ENCODE data around the gene MYBPHL. TPM values are rescaled to one million over a fixed set of nuclear protein-coding genes. Genes with fewer than 3 reads are reported as not detected.

Gene MYBPHL
- total RNA-seq, 4 donors from 2014 or later = not detected

DNA sequence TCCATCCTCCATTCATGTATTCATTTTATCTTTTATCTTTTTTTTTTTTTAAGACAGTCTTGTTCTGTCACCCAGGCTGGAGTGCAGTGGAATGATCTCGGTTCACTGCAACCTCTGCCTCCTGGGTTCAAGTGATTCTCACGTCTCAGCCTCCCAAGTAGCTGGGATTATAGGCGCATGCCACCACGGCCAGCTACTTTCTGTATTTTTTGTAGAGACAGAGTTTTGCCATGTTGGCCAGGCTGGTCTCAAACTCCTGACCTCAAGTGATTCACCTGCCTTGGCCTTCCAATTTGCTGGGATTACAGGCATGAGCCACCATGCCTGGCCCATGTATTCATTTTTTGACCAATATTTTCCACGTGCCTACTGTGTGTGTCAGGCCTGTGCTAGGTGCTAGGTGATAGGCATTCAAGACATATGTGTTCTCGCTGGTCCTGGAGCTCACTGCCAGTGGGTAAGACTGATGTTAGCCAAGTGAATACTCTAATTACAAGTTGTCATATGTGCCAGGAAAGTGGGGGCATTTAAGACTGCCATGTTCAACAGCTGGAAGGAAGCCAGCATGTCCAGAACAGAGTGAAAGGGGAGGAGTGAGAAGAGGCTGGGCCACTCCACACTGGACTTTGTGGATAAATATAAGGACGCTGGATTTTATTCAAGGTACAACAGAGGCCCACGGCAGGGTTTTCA, 62.8 kb downstream of the MYBPHL start:
- TF ChIP-seq CTCF (IDR thresholded peaks at IDR 0.05) (no peak), POLR2A (IDR thresholded peaks at IDR 0.05) (no peak), EP300 (IDR thresholded peaks at IDR 0.05) (no peak)
- Histone ChIP-seq H3K9me3 (no peaks in the 10 kb centered on the region), H3K27me3 (no peaks in the 10 kb centered on the region), H3K36me3 (peaks cover 0 to 8% (median 0%) of the 10 kb centered on the region in 3 donors), H3K27ac (no peak overlapping the region), H3K4me1 (peaks cover 0 to 40% (median 10%) of the 10 kb centered on the region in 4 donors), H3K4me3 (no peak overlapping the region)
- DNase-seq (ENCODE audit: low spot score in 2 of 2) = no peak
- 79% methylated on average over 8 of the region's 8 CpGs for WGBS, 2 donors

DNA sequence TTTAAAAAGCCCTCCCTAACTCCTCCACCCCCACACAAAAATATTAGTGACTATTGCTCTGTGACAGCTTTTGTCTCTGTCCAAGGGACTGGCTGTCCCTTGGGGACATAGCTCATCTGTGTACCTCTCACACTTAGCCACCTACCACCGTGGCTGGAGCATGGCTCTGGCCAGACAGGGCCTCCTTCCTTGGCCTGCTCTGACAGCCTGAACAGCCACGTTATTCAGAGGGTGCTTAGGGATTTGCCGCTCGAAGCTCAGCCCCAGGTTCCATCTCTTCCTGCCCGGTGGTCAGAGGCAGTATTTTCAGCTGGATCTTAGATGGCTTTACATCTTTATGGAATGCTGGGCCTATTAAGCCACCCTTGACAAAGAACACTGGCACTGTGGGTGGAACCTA, 63.6 kb downstream of the MYBPHL start:
- no peak overlapping the region for H3K27ac ChIP-seq
- TF ChIP-seq POLR2A (IDR thresholded peaks at IDR 0.05) (no peak), CTCF (IDR thresholded peaks at IDR 0.05) (no peak), EP300 (IDR thresholded peaks at IDR 0.05) (no peak)
- DNase-seq (ENCODE audit: low spot score in 2 of 2) = no peak
- 51 to 53% methylated on average over 5 of the region's 5 CpGs for WGBS, 2 donors
- H3K4me1 ChIP-seq = peaks cover 0 to 32% (median 8%) of the 10 kb centered on the region in 4 donors
- no peaks in the 10 kb centered on the region for H3K27me3 ChIP-seq
- H3K4me3 ChIP-seq = no peak overlapping the region
- no peaks in the 10 kb centered on the region for H3K9me3 ChIP-seq
- peaks cover 0 to 16% (median 0%) of the 10 kb centered on the region in 3 donors for H3K36me3 ChIP-seq

GRCh38 chr1:109242387-109242786, 64.4 kb downstream of the MYBPHL start:
- no peak for DNase-seq (ENCODE audit: low spot score in 2 of 2)
- no peak overlapping the region for H3K27ac ChIP-seq

More at GRCh38 chr1:109242387-109242786, 64.4 kb downstream of the MYBPHL start:
- TF ChIP-seq EP300 (IDR thresholded peaks at IDR 0.05) (no peak), POLR2A (IDR thresholded peaks at IDR 0.05) (no peak), CTCF (IDR thresholded peaks at IDR 0.05) (no peak)
- Histone ChIP-seq H3K9me3 (no peaks in the 10 kb centered on the region), H3K36me3 (peaks cover 0 to 24% (median 0%) of the 10 kb centered on the region in 3 donors), H3K4me1 (peaks cover 0 to 32% (median 8%) of the 10 kb centered on the region in 4 donors), H3K4me3 (no peak overlapping the region), H3K27me3 (no peaks in the 10 kb centered on the region)
- 51 to 55% methylated on average over 7 of the region's 7 CpGs for WGBS, 2 donors

Other genes with a start within 250 kb of the MYBPHL start
- gene TAF13, start 231.0 kb downstream of the MYBPHL start, total RNA-seq = 10 to 100 TPM; 11.4 to 30.8 (median 25.9) TPM
- 10 to 100 TPM; 13.5 to 28.2 (median 19.5) TPM for gene TMEM167B, start 216.2 kb downstream of the MYBPHL start, total RNA-seq
- gene ELAPOR1, start 192.9 kb downstream of the MYBPHL start, total RNA-seq = under 1 TPM; 0.20 to 0.90 (median 0.32) TPM
- 100 to 1,000 TPM; 118 to 150 (median 137) TPM for gene SARS1, start 93.1 kb downstream of the MYBPHL start, total RNA-seq
- gene CELSR2, start 57.5 kb downstream of the MYBPHL start, total RNA-seq = 10 to 100 TPM; 14.0 to 16.7 (median 16.3) TPM
- gene PSRC1, start 23.9 kb downstream of the MYBPHL start, total RNA-seq = 10 to 100 TPM; 33.0 to 62.0 (median 47.4) TPM
- 100 to 1,000 TPM; 145 to 199 (median 189) TPM for gene SORT1, start 90.9 kb upstream of the MYBPHL start, total RNA-seq
- 10 to 100 TPM; 20.5 to 28.8 (median 24.9) TPM for gene PSMA5, start 119.4 kb upstream of the MYBPHL start, total RNA-seq
- 1 to 10 TPM; 1.5 to 3.5 (median 2.4) TPM for gene SYPL2, start 159.5 kb upstream of the MYBPHL start, total RNA-seq
- 1 to 10 TPM; 6.5 to 6.8 (median 6.5) TPM for gene ATXN7L2, start 176.9 kb upstream of the MYBPHL start, total RNA-seq
- gene CYB561D1, start 187.1 kb upstream of the MYBPHL start, total RNA-seq = 1 to 10 TPM; 4.4 to 8.4 (median 5.6) TPM
- 10 to 100 TPM in 1 of 4 donors, 1 to 10 TPM in 3; 8.1 to 10.3 (median 8.4) TPM for gene AMIGO1, start 202.7 kb upstream of the MYBPHL start, total RNA-seq
- gene GPR61, start 232.9 kb upstream of the MYBPHL start, total RNA-seq = under 1 TPM in 2 of 4 donors, not detected in 2; 0.59 to 0.60 TPM
- gene GNAI3, start 241.6 kb upstream of the MYBPHL start, total RNA-seq = 1 to 10 TPM; 4.0 to 6.3 (median 5.1) TPM